Psoas muscle (tissue), 8 donors: ENCODE data around the gene NUDT22. TPM values are rescaled to one million over a fixed set of nuclear protein-coding genes. Genes with fewer than 3 reads are reported as not detected.

Experiments used
- ATAC-seq, 4 donors: fragments of 200-7000 bp; cut with Tn5 transposase; one replicate each; pipeline ENCODE4 v1.9.1; 2020; ENCODE audit warnings: moderate library complexity in 3 of 4, mild to moderate bottlenecking in 2 of 4
- DNase-seq, 2 donors: peaks; one replicate each; pipeline ENCODE4 v3.0.0-alpha.2; 2020
- H3K27ac ChIP-seq: fragments of 200-600 bp; one replicate; pipeline ENCODE4 v1.8.0; 2022
- H3K27me3 ChIP-seq, 3 donors: fragments of 200-600 bp in 1 of 3; one replicate each; pipeline versions ENCODE4 v1.6.1 to v1.8.0; 2013 to 2022; ENCODE audit warnings: low read length in 2 of 3, mild to moderate bottlenecking in 2 of 3, moderate library complexity in 1 of 3; ENCODE audit not compliant: insufficient read depth in 3 of 3
- H3K36me3 ChIP-seq, 2 donors: fragments of 200-600 bp in 1 of 2; one replicate each; pipeline versions ENCODE4 v1.6.1 to v1.8.0; 2013 to 2022; ENCODE audit warnings: low read depth in 1 of 2, mild to moderate bottlenecking in 1 of 2, moderate library complexity in 1 of 2; ENCODE audit not compliant: insufficient read depth in 1 of 2
- H3K4me1 ChIP-seq: fragments of 200-600 bp; one replicate; pipeline ENCODE4 v1.8.0; 2022
- H3K4me3 ChIP-seq: fragments of 200-600 bp; one replicate; pipeline ENCODE4 v1.8.0; 2022; ENCODE audit warnings: mild to moderate bottlenecking
- H3K9me3 ChIP-seq: fragments of 200-600 bp; one replicate; pipeline ENCODE4 v1.8.0; 2022
- CTCF ChIP-seq: fragments of 200-600 bp; IDR thresholded peaks from one replicate; pipeline ENCODE4 v1.8.0; 2022; ENCODE audit warnings: antibody characterized with exemption
- WGBS, 3 donors: extraction: QIAGEN DNeasy Blood & Tissue Kit; methylation state at CpG; one replicate each; pipeline versions ENCODE4 v1.1.6 to v1.1.7; 2013; 5-methylcytosine and 5-hydroxymethylcytosine counted together
- intact Hi-C, 2 donors: fragments of 100-400 bp; cut with DNase I; formaldehyde crosslinking; loops; one replicate each; pipeline versions ENCODE4 v1.11.0 to v1.14.2; 2022
- polyA plus RNA-seq, 3 donors: library from polyadenylated mRNA; stranded (reverse); fragments of 200-250 nt; gene quantifications; one replicate each; pipeline ENCODE4 v1.2.3, GENCODE V29; 2013
- total RNA-seq, 4 donors: library from RNA; stranded (reverse); fragmentation: NEBNext Ultra II Directional in 2 of 4; extraction: Animal tissue kit (Norgen Biotek cat#: 25700) in 2 of 4; gene quantifications; one replicate each; pipeline versions ENCODE4 v1.2.1 to v1.2.4, GENCODE V29; 2021 to 2023
- donor health status: healthy with polysubstance abuse.
- donor health status: DM: no; HTN: no; CAD: no; lungs with moderate emphysema.
- donor health status: Bipolar disorder and iron deficiency.
- donor health status: healthy.
- donor health status: DM: yes; HTN: yes; CAD: no.
- donor health status: DM: no; HTN: no; CAD: no.
- donor health status: DM: no; HTN: no; CAD: no.
- donor health status: DM: yes; HTN: yes; CAD: no.

The NUDT22 gene
- total and polyA plus RNA-seq, 7 donors: 31.6 to 59.3 (median 43.5) TPM

- H3K27me3 ChIP-seq: no peaks in the 10 kb centered on the region
- no peak overlapping the region for H3K4me3 ChIP-seq
- peaks cover 0 to 62% of the 10 kb centered on the region in 2 donors for H3K36me3 ChIP-seq
- intact Hi-C loops: no loop called here
- H3K4me1 ChIP-seq: peaks cover 24% of the 10 kb centered on the region
- no peaks in the 10 kb centered on the region for H3K9me3 ChIP-seq
- ATAC-seq: no peak
- 84 to 88% (median 86%) methylated on average over 15 of the region's 15 CpGs for WGBS, 3 donors
- no peak for TF ChIP-seq CTCF
- DNase-seq: no peak
- no peak overlapping the region for H3K27ac ChIP-seq
Observed at GRCh38 chr11:64256300-64256699, 30.2 kb downstream of the NUDT22 start.

- WGBS, 3 donors: 87 to 90% (median 90%) methylated on average over 21 to 24 of the region's 24 CpGs
- TF ChIP-seq CTCF: no peak
- intact Hi-C loops: no loop called here
- ATAC-seq (no peak), DNase-seq (peak in 1 of 2 donors; percentile 52)
- no peaks in the 10 kb centered on the region for H3K27me3 ChIP-seq
- no peak overlapping the region for H3K4me3 ChIP-seq
- peaks cover 0 to 80% of the 10 kb centered on the region in 2 donors for H3K36me3 ChIP-seq
- no peak overlapping the region for H3K27ac ChIP-seq
- H3K4me1 ChIP-seq: peaks cover 9% of the 10 kb centered on the region
- H3K9me3 ChIP-seq: no peaks in the 10 kb centered on the region
Observed at GRCh38 chr11:64258356-64258755, 32.3 kb downstream of the NUDT22 start.

- ATAC-seq (no peak), DNase-seq (peak in 1 of 2 donors; percentile 55)
- intact Hi-C loops: no loop called here
- peaks cover 2% of the 10 kb centered on the region for H3K4me1 ChIP-seq
- peaks cover 0 to 84% of the 10 kb centered on the region in 2 donors for H3K36me3 ChIP-seq
- WGBS, 3 donors: 91 to 94% (median 91%) methylated on average over 22 to 32 of the region's 32 CpGs
- no peak overlapping the region for H3K4me3 ChIP-seq
- H3K27ac ChIP-seq: no peak overlapping the region
- no peak for TF ChIP-seq CTCF
- no peaks in the 10 kb centered on the region for H3K27me3 ChIP-seq
- no peaks in the 10 kb centered on the region for H3K9me3 ChIP-seq
Observed at GRCh38 chr11:64258946-64259532, 33.0 kb downstream of the NUDT22 start.

GRCh38 chr11:64259533-64260067 lies 33.5 kb downstream of the NUDT22 start:
- intact Hi-C loops: no loop called here
- no peak for ATAC-seq

More at GRCh38 chr11:64259533-64260067, 33.5 kb downstream of the NUDT22 start:
- 85 to 89% (median 87%) methylated on average over 4 of the region's 4 CpGs for WGBS, 3 donors
- Histone ChIP-seq H3K9me3 (no peaks in the 10 kb centered on the region), H3K36me3 (peaks cover 0 to 87% of the 10 kb centered on the region in 2 donors), H3K4me3 (no peak overlapping the region), H3K27ac (no peak overlapping the region), H3K4me1 (no peaks in the 10 kb centered on the region), H3K27me3 (no peaks in the 10 kb centered on the region)
- no peak for TF ChIP-seq CTCF
- no peak for DNase-seq
